SU-DHL-6 (cell line): ENCODE measurements around the gene RTF2.
"Not testable (repeated sequence)": the region's sequence is repeated elsewhere in the genome, so short reads cannot be mapped to it uniquely, and the experiment has no call there.

Experiments used
- H2AFZ ChIP-seq: fragments of 200-600 bp; sonication (generic); 2 replicates; pipeline ENCODE4 v1.6.1; 2014; ENCODE audit warnings: low read depth, mild to moderate bottlenecking, moderate library complexity, mixed read lengths, antibody characterized with exemption, low read length; ENCODE audit not compliant: severe bottlenecking
- H3F3A ChIP-seq: fragments of 200-600 bp; shearing (Covaris generic); 2 replicates; pipeline ENCODE4 v1.6.0; 2016; ENCODE audit warnings: antibody characterized with exemption, mild to moderate bottlenecking; ENCODE audit not compliant: insufficient read depth
- H3K27ac ChIP-seq: fragments of 200-600 bp; sonication (generic); 2 replicates; pipeline ENCODE4 v1.5.1; 2016; ENCODE audit warnings: low read depth, mild to moderate bottlenecking, low read length, moderate library complexity, mixed read lengths
- H3K27me3 ChIP-seq: fragments of 200-600 bp; sonication (generic), shearing (Covaris generic); 2 replicates; pipeline ENCODE4 v1.6.0; 2014; ENCODE audit warnings: mild to moderate bottlenecking, low read length
- H3K36me3 ChIP-seq: fragments of 200-600 bp; sonication (generic); 2 replicates; pipeline ENCODE4 v1.6.1; 2014; ENCODE audit warnings: mild to moderate bottlenecking, low read length, mixed read lengths
- H3K4me2 ChIP-seq: fragments of 300-600, 200-600 bp; shearing (Covaris generic), sonication (generic); 2 replicates; pipeline ENCODE4 v1.6.0; 2014; ENCODE audit warnings: low read length, low read depth, mild to moderate bottlenecking; ENCODE audit not compliant: poor library complexity, severe bottlenecking
- H3K4me3 ChIP-seq: fragments of 200-600 bp; sonication (generic); 2 replicates; pipeline ENCODE4 v1.5.1; 2014; ENCODE audit warnings: antibody characterized with exemption, low read length, mild to moderate bottlenecking, mixed read lengths; ENCODE audit not compliant: insufficient read depth, poor library complexity, severe bottlenecking
- H3K79me2 ChIP-seq: fragments of 200-600 bp; sonication (generic); 2 replicates; pipeline ENCODE4 v1.6.1; 2014; ENCODE audit warnings: mild to moderate bottlenecking, low read length, moderate library complexity; ENCODE audit not compliant: insufficient read depth
- H3K9ac ChIP-seq: fragments of 200-600 bp; sonication (generic); 2 replicates; pipeline ENCODE4 v1.7.0; 2014; ENCODE audit warnings: mild to moderate bottlenecking, low read length
- H3K9me2 ChIP-seq: fragments of 200-600 bp; sonication (generic); replicated peaks from 2 replicates; pipeline ENCODE4 v1.6.1; 2014; ENCODE audit warnings: low read length; ENCODE audit not compliant: insufficient read depth
- H3K9me3 ChIP-seq: fragments of 200-600 bp; sonication (generic); 2 replicates; pipeline ENCODE4 v1.6.1; 2014; ENCODE audit warnings: low read length, mixed read lengths; ENCODE audit not compliant: insufficient read depth
- H4K20me1 ChIP-seq: fragments of 200-600 bp; sonication (generic); 2 replicates; pipeline ENCODE4 v1.6.1; 2014; ENCODE audit warnings: low read depth, mild to moderate bottlenecking, antibody characterized with exemption, low read length, moderate library complexity, mixed read lengths
- EZH2phosphoT487 ChIP-seq: fragments of 200-600 bp; sonication (generic), shearing (Covaris generic); conservative IDR thresholded peaks from 2 replicates; pipeline ENCODE4 v1.6.1; 2018; ENCODE audit warnings: mild to moderate bottlenecking, antibody characterized with exemption, low read length, moderate library complexity, mixed read lengths
- TF ChIP-seq, protein P1 (sequence below): fragments of 200-600 bp; sonication (generic); IDR thresholded peaks from one replicate; pipeline ENCODE4 v1.5.1; 2017; ENCODE audit warnings: antibody characterized with exemption, mild to moderate bottlenecking, low read length, moderate library complexity; ENCODE audit not compliant: insufficient read depth, poor library complexity, severe bottlenecking

Gene RTF2

GRCh38 chr20:56527521-56527920, 59.1 kb downstream of the RTF2 start:
- H3K9me2 ChIP-seq, result no peaks in the 10 kb centered on the region
- H3K4me2 ChIP-seq, result no peak overlapping the region
- H3K27me3 ChIP-seq, result no peaks in the 10 kb centered on the region
- no peaks in the 10 kb centered on the region for H3F3A ChIP-seq
- H3K79me2 ChIP-seq, result no peaks in the 10 kb centered on the region
- H3K9me3 ChIP-seq, result no peaks in the 10 kb centered on the region
- no peaks in the 10 kb centered on the region for H3K36me3 ChIP-seq
- no peak overlapping the region for H3K27ac ChIP-seq
- H2AFZ ChIP-seq, result no peak overlapping the region
- H4K20me1 ChIP-seq, result no peaks in the 10 kb centered on the region
- H3K4me3 ChIP-seq, result no peak overlapping the region
- no peak overlapping the region for H3K9ac ChIP-seq
- TF ChIP-seq EZH2phosphoT487, result no peak
- TF ChIP-seq, protein P1, sequence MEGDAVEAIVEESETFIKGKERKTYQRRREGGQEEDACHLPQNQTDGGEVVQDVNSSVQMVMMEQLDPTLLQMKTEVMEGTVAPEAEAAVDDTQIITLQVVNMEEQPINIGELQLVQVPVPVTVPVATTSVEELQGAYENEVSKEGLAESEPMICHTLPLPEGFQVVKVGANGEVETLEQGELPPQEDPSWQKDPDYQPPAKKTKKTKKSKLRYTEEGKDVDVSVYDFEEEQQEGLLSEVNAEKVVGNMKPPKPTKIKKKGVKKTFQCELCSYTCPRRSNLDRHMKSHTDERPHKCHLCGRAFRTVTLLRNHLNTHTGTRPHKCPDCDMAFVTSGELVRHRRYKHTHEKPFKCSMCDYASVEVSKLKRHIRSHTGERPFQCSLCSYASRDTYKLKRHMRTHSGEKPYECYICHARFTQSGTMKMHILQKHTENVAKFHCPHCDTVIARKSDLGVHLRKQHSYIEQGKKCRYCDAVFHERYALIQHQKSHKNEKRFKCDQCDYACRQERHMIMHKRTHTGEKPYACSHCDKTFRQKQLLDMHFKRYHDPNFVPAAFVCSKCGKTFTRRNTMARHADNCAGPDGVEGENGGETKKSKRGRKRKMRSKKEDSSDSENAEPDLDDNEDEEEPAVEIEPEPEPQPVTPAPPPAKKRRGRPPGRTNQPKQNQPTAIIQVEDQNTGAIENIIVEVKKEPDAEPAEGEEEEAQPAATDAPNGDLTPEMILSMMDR, result no peak

DNA sequence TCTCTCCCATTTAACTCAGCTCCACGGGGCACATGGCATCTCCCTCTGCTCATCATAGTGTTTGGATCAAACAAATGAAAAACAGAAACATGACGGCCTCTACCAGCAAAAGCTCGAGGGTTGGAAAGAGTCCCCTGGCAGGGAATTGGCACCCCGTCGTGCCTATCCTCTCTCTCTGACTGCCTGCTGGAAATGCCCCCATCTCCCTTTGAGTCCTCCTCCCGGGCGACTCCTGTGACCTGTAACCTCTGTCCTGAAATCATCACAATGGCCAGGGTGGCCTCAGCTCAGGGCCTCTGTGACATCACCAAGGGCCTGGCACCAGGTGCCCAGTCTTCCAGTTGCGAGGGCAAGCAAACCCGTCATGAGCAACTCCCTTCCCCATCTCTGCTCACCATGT, 64.5 kb downstream of the RTF2 start, which contains the start of gene FAM209B:
TSS of gene FAM209B (plus strand) at position 301 of the 400 bp plus-strand sequence. CDS start at position 397, 96 bp downstream.
- not testable (repeated sequence) for H3K4me3 ChIP-seq, H3F3A ChIP-seq, H3K9me3 ChIP-seq, H3K9ac ChIP-seq, H4K20me1 ChIP-seq, H3K27me3 ChIP-seq, H3K27ac ChIP-seq, H3K9me2 ChIP-seq, H3K4me2 ChIP-seq, H3K79me2 ChIP-seq, H3K36me3 ChIP-seq, H2AFZ ChIP-seq

- Histone ChIP-seq H2AFZ (no peak overlapping the region), H3K4me3 (no peak overlapping the region), H3K9me3 (no peaks in the 10 kb centered on the region), H3K4me2 (no peak overlapping the region), H3K79me2 (no peaks in the 10 kb centered on the region), H3K9ac (no peak overlapping the region), H4K20me1 (no peaks in the 10 kb centered on the region), H3F3A (no peaks in the 10 kb centered on the region), H3K36me3 (no peaks in the 10 kb centered on the region), H3K27me3 (no peaks in the 10 kb centered on the region), H3K9me2 (no peaks in the 10 kb centered on the region), H3K27ac (no peak overlapping the region)
- no peak for TF ChIP-seq EZH2phosphoT487
- TF ChIP-seq, protein P1, result no peak
These were observed 69.6 kb downstream of the RTF2 start for GRCh38 chr20:56537997-56538396.

- Histone ChIP-seq H3K4me3 (no peak overlapping the region), H3K36me3 (no peaks in the 10 kb centered on the region), H3K79me2 (no peaks in the 10 kb centered on the region), H3K9ac (no peak overlapping the region), H3K9me3 (no peaks in the 10 kb centered on the region), H3K27ac (no peak overlapping the region), H3K4me2 (no peak overlapping the region), H2AFZ (no peak overlapping the region), H3K9me2 (no peaks in the 10 kb centered on the region), H4K20me1 (no peaks in the 10 kb centered on the region), H3F3A (no peaks in the 10 kb centered on the region), H3K27me3 (no peaks in the 10 kb centered on the region)
- TF ChIP-seq EZH2phosphoT487, result no peak
- TF ChIP-seq, protein P1, result no peak
These were observed 72.0 kb downstream of the RTF2 start for GRCh38 chr20:56540415-56540814.
